Mammary epithelial cell (primary cell): ENCODE data around the gene KATNB1.

ENCODE experiments used
- CTCF ChIP-seq, 2 donors: IDR thresholded peaks in 1 of 2; conservative IDR thresholded peaks in 1 of 2; 2 replicates each; pipeline ENCODE4 v1.5.1; 2011 to 2012; ENCODE audit warnings: inconsistent platforms in 2 of 2, low read length in 2 of 2, mild to moderate bottlenecking in 2 of 2, control low read depth in 1 of 2, low read depth in 1 of 2; ENCODE audit not compliant: insufficient read depth in 1 of 2; ENCODE audit errors: extremely low read depth in 1 of 2
- EZH2 ChIP-seq: IDR thresholded peaks from 2 replicates; pipeline ENCODE4 v1.6.1; 2012; ENCODE audit warnings: low read length, inconsistent platforms, borderline replicate concordance

GRCh38 chr16:57701759-57702371 is 33.7 kb upstream of the KATNB1 start:
- TF ChIP-seq EZH2, result no peak
- no peak for TF ChIP-seq CTCF (conservative IDR thresholded peaks at IDR 0.05 in 1 of 2, IDR thresholded peaks at IDR 0.05 in 1 of 2; ENCODE audit: extremely low read depth in 1 of 2, insufficient read depth in 1 of 2, low read depth in 1 of 2, low read length in 2 of 2)
